ENCODE measurements around the gene PRR20G. TPM values are rescaled to one million over a fixed set of nuclear protein-coding genes. Genes with fewer than 3 reads are reported as not detected.

Gene PRR20G
- polyA plus RNA-seq, 4 donors, result not detected

DNA sequence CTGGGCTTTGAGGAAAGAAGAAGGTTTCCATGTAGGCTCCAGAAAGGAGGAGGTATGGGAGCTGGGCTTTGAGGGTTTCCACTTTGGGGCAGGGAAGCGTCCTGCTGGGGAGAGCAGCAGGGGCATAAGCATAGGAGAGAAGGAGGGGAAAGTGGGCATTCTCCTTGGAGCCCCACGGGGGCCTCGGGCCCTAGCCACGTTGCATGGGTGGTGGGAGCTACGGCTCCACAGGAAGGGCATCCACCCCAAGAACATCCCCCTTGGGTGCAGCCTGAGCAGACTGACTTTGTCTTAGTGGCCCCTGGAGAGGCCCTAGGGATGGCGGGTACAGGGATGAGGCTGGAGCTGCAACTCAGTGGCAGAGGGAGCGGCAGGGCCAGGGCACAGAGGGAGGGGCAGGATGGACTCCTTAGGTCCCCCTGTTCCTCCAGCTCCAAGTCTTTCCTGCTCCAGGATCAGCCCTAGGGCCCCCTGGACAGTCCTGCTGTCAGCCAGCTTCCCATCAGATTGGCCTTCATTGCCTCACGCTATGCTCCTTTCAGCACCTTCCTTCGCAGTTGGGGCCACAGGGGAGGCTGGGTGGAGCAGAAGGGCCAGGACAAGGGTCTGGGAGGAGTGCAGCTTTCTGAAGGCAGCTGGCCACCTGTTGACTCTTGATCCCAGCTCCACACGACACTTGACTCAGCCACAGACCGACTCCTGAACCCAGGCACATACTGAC is 22.9 kb downstream of the PRR20G start:
- no peak for DNase-seq (ENCODE audit: low read depth in 4 of 4, low spot score in 3 of 4)

DNA sequence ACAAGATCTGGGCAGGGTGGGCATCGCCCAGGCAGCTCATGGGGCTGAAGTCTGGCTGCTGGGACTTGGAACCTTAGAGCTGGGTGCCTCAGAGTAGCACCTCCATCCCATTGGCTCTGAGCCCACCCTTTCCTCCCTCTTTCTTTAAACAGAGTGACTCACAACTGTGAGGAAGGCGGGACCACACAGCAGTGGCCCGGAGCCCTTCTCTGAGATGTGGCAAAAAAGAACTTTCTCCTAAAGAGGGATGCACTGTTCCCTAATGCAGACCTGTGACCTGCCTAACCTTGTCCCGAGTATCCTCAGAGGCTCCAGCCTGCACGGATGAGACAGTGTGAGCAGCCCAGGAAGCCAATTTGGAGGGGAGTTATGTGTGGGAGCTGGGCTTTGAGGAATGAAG is 23.6 kb downstream of the PRR20G start:
- DNase-seq (ENCODE audit: low read depth in 4 of 4, low spot score in 3 of 4), result no peak

DNA sequence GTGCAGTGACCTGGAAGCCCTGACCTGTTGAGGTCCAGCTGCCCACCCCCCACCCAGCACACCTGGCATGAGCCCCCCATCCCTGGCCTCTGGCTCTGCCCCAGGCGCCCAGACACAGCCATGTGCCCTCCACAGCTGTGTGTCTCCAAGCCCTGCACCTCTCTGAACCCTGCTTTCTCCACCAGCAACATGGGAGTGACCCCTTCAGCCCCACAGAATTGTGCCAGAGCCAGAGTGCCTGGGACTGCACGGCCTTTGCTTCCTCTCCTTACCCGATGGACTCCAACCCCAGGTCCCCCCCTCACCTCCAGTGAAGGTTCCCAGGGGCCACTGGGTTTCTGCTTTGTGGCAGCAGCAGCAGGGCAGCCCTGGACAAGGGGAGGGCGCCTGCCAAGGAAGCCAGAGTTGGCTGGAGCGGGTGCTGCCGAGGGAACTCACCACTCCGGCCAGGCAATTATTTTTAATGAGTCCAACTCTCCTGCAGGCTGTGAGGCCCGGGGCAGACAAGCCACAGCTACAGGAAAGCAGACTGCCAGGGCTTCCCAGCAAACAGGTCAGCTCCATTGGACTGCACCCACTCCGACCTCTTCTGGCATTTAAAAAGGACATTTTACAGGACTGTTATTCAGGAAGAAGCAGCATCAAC is 24.1 kb downstream of the PRR20G start:
- DNase-seq (ENCODE audit: low read depth in 4 of 4, low spot score in 3 of 4), result no peak

DNA sequence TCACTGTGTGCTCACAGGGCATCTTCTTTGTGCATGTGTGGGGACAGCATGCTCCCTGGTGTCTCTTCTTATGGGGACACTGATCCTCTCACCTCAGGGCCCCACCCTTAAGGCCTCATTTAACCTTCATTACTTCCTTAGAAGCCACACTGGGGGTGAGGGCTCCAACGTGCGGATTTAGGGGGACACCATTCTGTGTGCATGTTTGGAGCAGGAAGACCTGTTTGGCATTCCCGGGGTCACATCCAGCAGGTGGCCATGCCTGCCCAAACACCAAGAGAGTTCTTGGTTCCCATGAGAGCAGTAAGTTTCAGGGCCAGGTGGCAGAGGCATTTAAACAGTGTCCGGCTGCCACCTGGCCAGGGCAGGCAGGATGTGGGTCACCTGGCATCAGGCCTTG is 24.8 kb downstream of the PRR20G start:
- no peak for DNase-seq (ENCODE audit: low read depth in 4 of 4, low spot score in 3 of 4)

DNA sequence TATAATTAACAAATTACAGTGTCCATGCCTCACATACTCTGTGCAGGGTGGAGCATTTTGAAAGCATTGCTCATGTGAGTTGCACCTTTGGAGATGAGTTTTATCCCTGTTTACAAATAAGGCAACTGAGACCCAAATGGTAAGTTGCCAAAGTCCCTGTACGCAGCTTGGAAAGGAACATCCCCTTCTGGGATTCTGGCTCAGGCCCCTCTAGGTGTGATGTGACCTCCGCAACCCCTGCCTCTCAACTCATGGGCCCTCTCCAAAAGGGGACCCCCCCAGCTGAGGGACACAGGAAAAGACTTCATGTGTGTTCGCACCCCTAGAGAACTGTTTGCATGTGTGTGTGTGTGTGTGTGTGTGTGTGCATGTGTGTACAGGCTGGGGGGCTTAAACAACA is 25.3 kb downstream of the PRR20G start:
- DNase-seq (ENCODE audit: low read depth in 4 of 4, low spot score in 3 of 4), result no peak

DNA sequence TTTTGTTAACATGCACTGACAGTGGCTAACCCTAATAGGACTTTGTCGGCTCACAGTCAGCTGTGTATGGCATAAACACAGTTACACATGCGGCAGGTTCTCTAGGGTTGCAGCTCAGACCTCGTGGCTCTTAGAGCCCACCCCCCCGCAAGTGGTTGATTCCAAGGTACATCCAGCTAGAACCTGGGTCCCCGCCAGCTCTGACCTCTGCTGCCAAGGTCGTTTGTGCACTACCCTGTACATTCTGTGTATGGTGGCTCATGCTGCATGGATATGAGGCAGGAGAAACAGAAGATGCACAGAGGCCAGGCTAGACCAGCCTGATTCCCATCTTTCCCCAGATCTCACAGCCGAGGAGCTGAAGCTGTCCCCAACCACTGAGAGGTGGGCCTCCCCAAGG is 25.9 kb downstream of the PRR20G start:
- no peak for DNase-seq (ENCODE audit: low read depth in 4 of 4, low spot score in 3 of 4)

DNA sequence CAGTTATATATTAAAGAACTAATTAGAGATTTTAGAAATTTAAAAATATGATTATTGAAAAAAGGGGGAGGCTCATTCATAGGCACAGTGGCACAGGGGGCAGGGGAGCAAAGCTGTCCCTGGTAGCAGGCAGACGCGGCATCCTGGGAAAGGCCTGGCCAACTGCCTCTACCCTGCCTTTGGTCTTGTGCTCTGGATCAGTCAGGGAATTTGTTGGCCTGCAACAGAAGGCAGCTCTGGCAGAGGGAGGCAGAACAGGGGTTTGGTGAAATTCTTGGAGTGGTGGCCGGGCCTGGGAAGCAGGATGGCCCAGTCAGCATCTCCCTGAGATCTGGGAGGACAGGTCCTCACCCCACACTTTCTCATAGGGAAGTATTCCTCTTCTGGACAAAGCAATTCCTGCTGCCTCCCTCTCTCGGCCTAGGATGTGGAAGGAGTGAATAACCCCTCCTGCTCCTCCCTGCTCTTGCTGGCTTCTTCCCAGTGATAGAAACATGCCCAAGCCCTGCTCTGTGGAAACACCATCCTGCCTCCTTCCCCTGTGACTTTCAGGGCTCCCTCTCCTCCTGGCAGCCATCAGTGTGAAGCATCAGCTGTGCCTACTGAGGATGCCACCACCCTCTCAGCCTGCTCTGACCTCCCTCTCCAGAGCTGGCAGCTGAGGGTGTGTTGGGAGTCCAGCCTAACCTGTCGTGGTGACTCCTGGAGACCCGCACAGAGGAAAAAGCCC is 26.9 kb downstream of the PRR20G start:
- DNase-seq (ENCODE audit: low read depth in 4 of 4, low spot score in 3 of 4), result no peak

DNA sequence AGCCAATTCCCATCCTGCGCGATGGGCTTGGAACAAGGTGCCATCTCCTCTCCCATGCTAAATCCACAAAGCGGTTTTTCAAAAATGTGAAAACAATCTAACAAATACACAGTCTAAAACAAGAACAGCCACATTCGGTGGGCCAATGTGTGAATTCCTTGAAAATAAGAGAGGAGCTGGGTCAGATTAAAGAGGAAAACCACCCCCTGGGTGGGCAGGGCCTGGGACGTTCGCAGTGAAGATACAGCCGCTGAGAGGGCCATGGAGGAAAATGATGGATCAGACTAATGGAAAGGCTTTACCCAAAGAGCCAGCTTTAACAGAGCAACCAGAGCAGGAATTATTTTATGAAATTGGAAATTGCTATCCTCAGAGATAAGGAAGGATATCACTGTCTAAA is 27.4 kb downstream of the PRR20G start:
- no peak for DNase-seq (ENCODE audit: low read depth in 4 of 4, low spot score in 3 of 4)

DNA sequence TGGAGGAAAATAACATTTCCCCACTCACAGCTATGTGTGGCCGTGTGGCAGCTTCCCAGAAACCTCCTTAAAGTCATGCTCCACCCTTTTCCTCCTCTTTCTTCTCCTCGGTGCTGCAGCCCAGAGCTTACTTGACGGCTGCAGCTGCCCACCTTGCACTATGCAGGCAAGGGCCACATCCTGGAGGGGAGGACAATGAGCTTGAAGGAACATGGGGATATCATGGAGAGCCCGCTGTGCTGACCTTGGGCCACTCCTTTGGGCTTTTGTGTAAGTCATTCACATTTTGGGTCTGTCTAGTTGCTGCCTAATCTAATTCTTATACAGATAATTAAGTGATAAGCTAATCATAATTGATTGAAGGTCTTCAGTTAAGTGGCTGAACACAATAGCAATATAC is 28.0 kb downstream of the PRR20G start:
- no peak for DNase-seq (ENCODE audit: low read depth in 4 of 4, low spot score in 3 of 4)

DNA sequence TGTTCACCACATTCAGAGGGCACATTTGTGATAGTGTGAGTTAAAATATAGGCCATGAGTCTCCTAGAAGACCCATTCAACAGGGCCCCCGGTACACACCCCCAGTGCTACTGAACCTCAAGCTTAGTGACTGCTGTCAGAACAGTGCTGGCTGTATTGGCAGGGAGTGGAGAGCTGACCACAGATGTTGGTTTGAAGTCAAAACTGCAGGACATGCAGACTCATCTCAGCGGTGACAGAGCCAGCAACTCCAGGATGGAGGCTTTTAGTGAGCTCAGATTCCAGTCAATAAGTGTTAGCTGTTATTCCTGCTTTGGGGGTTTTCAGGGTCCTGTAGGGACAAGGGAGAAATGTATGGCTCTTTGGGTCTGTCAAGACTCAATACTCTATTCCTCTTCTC is 29.1 kb downstream of the PRR20G start:
- DNase-seq (ENCODE audit: low read depth in 4 of 4, low spot score in 3 of 4), result no peak

DNA sequence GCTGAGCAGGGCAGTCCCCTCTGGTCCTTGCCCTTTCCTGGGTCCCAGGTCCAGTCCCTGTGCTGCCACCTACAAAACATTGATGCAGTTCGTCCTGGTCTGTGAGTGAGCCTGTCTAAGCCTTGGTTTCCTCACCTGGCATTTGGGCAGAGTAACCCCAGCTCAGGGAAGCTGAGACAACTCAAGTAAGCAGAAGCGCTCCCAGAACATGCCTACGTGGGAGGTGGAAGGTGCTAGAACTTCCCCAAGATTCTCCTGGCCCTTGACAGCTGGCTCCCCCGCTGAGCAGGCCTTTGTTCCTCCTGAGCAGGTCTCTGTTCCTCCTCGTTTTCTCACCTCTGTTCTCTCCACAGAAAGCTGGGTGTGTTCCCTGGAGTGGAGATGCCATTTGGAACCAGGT is 30.5 kb downstream of the PRR20G start:
- DNase-seq (ENCODE audit: low read depth in 4 of 4, low spot score in 3 of 4), result no peak

DNA sequence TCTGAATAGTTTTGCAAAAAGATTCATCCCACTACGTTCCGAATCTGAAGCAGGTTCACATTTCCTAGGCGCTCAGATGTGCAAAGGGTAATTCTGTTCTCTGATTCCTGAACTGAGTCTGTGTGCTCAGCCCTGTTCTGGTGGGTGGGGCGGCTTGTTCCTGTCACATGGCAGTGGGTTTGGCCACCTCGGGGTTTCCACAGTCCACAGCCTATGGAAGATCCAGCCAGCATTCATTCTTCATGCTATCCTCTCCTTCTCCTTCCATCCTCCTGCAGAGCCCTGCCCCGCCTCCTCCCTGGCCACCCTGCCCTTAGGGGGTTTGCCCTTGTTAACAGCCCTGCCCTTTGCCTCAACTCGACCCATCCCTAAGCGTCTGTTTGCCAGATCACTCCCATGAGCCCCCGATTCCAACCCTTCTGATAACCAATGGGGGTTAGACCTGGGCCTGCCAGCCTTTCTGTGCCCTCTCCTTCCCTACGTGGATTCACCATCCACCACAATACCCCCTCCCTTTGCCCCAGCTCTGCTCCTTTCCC is 31.0 kb downstream of the PRR20G start:
- DNase-seq (ENCODE audit: low read depth in 4 of 4, low spot score in 3 of 4), result no peak

DNA sequence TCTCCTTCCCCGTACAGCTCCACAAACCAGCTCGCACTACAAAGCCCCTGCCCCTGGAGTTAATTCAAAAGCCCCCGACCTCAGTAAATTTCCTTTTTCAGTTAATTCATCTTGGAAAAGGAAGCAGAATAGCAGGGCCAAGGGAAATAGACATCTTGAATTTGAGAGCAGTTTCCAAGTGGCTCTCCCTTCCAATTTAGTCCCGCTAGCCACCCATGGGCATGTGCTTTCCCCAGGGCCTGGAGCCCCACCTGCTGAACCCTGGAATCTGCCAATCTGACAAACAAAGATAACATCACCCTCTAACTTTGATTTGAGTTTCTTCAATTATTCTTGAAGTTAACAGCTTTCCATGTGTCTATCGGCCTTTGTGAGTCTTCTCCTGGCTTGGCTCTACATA is 31.7 kb downstream of the PRR20G start:
- DNase-seq (ENCODE audit: low read depth in 4 of 4, low spot score in 3 of 4), result no peak

DNA sequence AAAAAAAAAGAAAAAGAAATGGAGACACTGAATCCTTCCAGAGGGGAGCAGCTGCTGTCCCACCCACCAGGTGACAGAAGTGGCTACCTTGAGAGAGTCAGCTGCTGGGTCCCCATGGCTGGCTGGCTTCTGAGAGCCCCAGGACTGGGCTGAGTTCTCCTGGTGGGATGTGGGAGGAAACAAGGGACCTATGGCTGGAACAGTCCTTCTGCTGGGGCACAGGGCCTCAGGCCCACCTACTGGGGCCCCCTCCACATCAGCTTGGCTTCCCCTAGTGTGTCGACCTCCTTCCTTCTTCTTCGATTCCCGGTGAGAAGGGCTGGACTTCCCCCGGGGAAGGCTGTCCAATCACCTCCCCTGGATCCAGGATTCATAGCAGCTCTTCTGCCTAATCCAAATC is 32.3 kb downstream of the PRR20G start:
- DNase-seq (ENCODE audit: low read depth in 4 of 4, low spot score in 3 of 4), result no peak

DNA sequence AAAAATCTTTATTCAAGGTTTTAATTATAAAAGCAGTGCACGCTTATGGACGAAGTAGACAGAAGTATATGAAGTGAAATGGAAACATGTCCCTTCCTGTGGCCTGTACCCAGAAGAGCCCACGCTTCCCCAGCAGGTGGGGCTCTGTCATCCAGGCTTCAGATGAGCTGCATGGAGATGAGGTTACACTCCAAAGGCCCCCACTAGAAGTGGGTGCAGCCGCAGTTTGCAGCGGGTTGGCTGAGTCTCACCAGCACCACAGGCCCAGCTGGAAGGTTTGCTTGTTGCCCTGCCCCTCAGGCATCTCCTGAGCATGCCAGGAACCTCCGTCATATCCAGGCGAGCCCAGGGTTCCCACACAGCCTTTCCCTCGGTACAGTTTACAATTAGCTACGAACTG is 33.1 kb downstream of the PRR20G start:
- no peak for DNase-seq (ENCODE audit: low read depth in 4 of 4, low spot score in 3 of 4)

DNA sequence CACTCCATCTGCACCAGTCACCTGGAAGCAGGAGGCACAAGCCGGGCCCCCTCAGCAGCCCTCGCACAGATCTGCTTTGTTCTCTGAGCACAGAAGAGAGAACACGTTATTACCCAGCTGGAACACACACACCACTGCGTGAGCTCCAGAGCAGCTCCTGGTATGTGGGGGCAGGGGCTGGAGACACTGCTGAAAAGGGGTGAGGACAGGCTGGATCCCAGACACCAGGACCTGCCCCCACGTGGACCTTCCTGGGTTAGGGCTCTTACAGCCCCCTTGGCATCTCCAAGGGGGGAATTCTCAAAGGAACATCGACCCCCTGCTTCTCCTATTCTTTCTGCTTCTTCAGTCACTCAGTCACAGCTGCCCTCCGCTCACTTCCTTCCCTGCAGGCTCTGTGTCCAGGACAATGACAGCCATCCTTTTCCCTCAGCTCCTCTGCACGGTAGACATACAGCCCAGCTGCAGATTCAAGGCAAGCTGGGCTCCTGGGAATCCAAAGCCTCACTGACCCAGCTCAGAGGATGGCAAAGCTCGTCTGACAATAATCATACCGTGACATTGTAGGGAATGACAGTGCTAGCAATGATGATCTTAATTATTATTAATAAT is 33.7 kb downstream of the PRR20G start:
- DNase-seq (ENCODE audit: low read depth in 4 of 4, low spot score in 3 of 4), result no peak

DNA sequence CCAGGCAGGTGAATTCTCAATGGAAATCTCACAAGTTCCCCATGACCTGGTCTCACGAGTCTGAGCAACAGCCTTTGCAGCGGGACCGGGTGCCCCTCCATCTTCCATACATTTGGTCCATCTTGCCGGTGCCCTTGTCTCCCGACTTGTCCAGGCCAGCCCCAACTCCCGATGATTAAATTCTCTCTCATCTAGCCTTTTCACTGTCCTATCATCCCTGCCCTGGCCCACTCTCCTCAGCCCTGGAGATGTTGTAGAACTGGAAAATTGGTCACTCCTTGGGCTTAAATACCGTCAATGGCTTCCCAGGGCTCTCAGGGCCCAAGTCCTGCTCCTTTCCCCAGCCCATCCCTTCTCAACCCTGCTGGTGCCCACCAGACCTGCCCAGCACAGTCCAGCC is 34.4 kb downstream of the PRR20G start:
- DNase-seq (ENCODE audit: low read depth in 4 of 4, low spot score in 3 of 4), result no peak

DNA sequence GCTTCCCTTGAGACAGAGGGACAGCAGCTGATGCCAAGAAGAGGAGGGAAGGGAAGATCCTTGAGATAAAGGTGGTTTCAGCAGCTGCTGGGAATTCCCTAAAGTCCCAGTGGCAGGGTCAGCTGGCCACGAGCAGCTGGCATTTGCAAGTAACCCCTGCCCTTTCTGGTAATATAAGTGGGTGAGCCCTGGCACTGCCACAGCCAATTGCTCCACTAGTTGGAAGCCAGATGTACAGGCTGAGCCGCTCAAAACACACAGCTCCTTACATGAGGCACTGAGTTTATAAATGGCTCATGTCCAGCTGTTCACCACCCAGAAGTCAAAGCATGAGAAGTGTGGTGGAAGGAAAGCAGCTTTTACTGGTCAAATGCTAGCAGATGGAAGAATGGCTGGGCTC is 35.4 kb downstream of the PRR20G start:
- no peak for DNase-seq (ENCODE audit: low read depth in 4 of 4, low spot score in 3 of 4)

DNA sequence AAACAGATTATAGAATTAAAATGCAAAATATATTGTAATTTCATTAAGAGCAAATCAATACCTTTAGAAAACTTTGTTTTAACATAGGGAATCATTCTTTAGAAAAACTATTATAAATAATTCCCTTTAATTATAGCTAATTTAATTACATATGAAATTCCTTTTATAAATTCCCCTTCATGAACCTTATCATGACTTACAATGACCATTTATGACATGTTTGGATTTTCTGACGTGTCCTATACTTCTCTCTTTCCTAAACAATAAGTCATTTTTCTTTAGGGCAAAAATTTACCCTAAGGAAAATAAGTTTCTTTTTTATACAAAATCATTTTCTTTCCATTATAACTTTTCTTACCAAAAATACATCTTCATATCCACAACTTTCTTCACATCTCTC is 37.8 kb downstream of the PRR20G start:
- no peak for DNase-seq (ENCODE audit: low read depth in 4 of 4, low spot score in 3 of 4)

DNA sequence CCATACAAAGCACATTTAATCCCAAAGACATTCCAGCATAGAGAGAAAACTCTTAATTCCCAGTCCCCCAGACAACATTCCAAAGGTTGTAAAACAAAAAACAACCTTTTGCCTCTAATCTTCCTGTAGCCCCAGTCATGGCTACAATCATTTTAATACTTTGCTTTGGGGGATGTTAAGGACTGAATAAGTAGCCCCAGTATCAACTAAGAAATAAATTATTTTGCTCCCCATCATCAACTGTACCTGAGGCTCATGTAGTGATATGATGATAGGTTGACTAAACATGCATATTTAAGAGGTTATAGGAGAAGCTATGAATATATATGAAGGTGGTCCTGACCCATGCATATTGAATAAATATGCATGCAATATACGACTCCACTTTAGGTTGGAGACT is 40.6 kb downstream of the PRR20G start:
- no peak for DNase-seq (ENCODE audit: low read depth in 4 of 4, low spot score in 3 of 4)

DNA sequence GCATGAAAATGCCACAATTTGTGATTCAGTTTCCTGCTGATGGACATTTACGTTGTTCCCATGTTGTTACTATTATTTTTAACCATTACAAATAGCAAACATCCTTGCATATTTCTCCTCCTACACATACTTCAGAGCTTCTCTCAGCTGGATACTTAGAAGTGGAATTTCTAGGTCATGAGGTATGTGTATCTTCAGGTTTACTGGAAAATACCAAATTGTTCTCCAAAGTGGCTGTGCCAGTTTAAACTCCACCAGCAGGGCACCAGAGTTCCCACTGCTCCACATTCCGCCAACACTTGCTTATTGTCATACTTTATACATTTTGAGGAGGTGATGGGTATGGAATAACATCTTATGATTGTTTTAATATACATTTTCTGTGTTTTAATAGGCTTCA is 49.2 kb downstream of the PRR20G start:
- no peak for DNase-seq (ENCODE audit: low read depth in 4 of 4, low spot score in 3 of 4)
